Activated T-cell treated with anti-CD3 and anti-CD28 coated beads for 4 hours (primary cell): ENCODE measurements around the gene CCDC33.
A peak's percentile ranks its signal among the peaks of the same experiment; 100 is the strongest.

Source experiments
- DNase-seq: peaks from one replicate; pipeline ENCODE4 v3.0.0-alpha.2; 2020

The CCDC33 gene

GRCh38 chr15:74317820-74318375, 81.8 kb downstream of the CCDC33 start:
- no peak for DNase-seq

GRCh38 chr15:74318376-74319137, 82.4 kb downstream of the CCDC33 start:
- no peak for DNase-seq

DNA sequence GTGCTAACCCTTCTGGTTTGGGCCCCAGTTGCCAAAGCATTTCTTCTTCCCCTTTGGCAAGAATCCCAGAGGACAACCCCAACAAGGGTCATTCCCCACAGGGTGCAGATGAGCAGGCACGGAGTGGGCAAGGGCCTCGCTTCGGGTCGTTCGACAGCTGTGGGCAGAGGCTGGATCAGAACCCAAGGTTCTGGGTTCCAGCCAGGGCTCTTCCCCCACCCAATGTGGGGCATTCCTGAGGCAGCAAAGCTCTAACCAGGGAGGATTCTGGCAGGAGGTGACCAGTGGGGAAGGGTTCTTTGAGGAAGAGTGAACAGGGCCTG, 83.0 kb downstream of the CCDC33 start:
- DNase-seq: no peak

DNA sequence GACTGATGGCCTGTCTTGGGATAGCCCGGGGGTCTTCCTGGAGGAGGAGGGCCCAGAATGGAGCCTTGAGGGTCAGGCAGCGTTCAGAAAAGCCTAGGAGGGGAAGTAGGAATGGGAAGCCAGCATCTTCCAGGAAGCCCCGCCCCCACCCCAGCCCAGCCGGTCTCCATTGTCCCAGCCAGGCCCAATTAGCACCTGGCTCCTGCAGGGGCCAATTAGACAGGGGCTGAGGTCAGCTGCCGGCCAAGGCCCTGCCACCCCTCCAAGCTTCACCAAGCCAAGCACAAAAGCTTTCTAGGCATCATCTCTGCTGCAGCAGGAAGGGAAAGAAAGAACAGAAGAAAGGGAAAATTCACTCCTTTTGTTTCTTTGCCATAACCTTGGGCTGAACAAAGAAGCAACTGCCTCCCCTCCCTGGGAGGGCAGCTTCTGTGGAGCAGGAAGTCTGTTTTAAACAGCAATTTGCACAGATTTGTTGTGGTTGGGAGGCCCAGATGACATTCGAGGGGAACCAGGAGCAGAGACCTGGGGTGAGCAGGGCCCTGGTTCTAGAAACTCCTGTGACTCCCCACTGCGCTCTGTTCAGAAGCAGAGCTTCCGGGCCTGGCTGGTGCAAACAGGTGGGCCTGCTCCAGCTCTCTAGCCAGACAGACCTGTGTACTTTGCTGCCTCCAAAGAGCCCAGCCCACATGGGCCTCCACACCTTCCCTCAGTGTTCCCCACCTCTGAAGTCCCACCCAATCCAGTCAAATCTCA, 83.6 kb downstream of the CCDC33 start:
- no peak for DNase-seq

GRCh38 chr15:74320352-74321247, 84.5 kb downstream of the CCDC33 start:
- DNase-seq: no peak

- peak; percentile 23 for DNase-seq
These were observed 86.5 kb downstream of the CCDC33 start for GRCh38 chr15:74322558-74323180.

GRCh38 chr15:74324714-74325113, 88.6 kb downstream of the CCDC33 start:
- DNase-seq: no peak

GRCh38 chr15:74326746-74327145, 90.6 kb downstream of the CCDC33 start:
- no peak for DNase-seq

- DNase-seq: no peak
These were observed 91.6 kb downstream of the CCDC33 start for GRCh38 chr15:74327756-74328155.

DNA sequence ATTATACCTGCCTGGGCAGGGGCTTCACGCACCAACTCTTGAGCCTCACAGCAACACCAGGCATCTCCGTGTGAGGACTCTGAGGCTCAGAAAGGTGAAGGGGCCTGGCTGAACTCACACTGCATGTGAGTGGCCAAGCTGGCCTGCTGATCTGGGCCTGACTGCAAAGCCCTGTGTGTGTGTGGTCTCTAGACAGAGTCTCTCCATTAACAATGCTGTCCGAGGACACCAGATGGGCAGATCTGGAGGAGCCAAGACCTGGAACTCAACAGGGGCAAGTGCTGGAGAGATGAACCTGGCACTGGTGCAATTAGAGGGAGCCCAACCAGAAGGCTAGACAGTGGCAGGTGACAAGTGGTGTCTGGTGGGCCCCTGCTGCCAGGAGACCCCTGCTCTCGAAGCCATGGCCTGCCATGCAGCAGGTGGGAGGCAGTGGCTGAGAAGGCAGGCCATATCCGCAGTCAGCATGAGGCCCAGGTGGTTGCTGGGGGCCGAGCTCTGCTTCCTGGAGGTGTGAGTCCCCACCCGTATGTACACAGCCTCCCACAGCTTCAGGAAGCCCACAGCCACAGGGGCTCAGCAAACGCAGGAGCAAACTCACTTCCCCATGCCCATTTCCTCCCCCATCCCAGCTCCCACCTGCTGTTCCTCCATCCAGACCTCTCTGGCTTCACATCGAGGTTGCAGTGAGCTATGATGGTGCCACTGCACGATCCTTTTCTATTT, 92.4 kb downstream of the CCDC33 start:
- DNase-seq: no peak

DNA sequence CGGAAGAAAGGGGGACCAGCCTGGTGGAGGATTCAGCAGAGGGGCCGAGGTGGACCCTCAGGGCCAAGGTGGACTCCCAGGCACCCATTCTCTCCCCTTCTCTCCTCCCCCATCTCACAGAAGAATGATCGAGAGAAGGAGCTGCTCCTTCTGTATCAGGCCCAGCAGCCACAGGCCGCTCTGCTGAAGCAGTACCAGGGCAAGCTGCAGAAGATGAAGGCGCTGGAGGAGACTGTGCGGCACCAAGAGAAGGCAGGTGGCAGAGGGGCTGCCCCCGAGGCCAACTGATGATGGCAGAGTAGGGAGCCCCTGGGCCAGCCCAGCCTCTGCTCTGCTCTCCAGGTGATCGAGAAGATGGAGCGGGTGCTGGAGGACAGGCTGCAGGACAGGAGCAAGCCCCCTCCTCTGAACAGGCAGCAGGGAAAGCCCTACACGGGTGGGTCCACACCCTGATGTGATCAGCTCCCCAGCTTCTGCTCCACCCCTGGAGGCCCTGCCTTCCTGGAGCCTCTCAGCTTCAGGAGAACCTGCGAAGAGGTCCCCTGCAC, 94.8 kb downstream of the CCDC33 start:
- no peak for DNase-seq

DNA sequence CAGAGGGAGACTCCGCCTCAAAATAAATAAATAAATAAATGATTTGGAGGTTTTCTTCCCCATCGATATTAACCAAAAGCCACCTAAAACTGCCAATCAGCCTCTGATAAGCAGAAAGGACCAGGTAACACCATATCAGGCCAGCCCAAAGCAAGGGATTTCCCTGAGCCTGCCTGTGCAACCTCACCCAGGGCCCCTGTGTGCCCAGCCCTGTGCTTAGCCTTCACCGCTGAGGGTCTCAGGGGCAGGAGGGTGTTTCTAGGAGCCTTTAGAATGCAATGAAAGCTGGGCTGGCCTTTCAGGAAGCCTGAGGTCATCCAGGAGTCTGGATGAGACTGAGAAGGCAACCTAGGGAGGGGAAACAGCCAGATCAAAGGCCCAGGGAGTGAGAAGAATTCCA, 95.9 kb downstream of the CCDC33 start:
- DNase-seq: no peak

DNA sequence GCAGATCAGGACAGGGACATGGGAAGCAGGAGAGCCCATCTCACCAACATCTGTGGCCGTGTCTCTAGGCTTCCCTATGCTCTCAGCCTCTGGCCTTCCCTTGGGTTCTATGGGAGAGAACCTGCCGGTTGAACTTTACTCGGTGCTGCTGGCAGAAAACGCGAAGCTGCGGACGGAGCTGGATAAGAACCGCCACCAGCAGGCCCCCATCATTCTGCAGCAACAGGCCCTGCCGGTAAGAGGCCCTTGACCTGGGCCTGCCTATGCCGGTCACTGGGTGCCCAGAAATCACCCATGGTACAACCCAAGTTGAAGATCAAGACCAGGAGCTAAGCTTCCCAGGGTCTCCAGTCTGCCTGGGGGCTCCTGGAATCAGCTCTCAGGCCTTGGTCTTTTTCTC, 96.5 kb downstream of the CCDC33 start:
- no peak for DNase-seq

GRCh38 chr15:74333093-74333492, 97.0 kb downstream of the CCDC33 start:
- DNase-seq: no peak

DNA sequence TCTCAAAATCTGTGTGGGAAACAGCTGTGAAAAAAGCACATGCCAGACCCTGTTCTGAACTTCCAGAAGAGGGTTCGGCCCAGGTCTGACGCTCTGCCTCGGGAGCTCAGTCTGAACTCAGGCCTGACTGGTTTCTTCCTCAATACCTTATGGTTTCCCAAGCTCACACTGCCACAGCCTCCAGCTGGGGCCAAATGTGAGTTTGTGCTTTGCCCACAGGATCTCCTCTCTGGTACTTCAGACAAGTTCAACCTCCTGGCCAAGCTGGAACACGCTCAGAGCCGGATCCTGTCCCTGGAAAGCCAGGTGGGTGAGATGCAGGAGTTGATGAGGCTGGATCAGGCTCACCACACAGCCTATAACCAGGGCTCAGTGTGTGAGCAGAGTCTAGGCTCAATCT, 97.5 kb downstream of the CCDC33 start:
- no peak for DNase-seq

DNA sequence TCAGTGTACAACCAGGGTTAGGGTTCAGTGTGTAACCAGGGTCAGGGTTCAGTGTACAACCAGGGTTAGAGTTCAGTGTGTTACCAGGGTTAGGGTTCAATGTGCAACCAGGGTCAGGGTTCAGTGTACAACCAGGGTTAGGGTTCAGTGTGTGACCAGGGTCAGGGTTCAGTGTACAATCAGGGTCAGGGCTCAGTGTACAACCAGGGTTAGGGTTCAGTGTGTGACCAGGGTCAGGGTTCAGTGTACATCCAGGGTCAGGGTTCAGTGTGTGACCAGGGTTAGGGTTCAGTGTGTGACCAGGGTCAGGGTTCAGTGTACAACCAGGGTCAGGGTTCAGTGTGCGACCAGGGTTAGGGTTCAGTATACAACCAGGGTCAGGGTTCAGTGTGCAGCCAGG, 98.0 kb downstream of the CCDC33 start:
- no peak for DNase-seq

GRCh38 chr15:74335396-74335795, 99.3 kb downstream of the CCDC33 start:
- no peak for DNase-seq

DNA sequence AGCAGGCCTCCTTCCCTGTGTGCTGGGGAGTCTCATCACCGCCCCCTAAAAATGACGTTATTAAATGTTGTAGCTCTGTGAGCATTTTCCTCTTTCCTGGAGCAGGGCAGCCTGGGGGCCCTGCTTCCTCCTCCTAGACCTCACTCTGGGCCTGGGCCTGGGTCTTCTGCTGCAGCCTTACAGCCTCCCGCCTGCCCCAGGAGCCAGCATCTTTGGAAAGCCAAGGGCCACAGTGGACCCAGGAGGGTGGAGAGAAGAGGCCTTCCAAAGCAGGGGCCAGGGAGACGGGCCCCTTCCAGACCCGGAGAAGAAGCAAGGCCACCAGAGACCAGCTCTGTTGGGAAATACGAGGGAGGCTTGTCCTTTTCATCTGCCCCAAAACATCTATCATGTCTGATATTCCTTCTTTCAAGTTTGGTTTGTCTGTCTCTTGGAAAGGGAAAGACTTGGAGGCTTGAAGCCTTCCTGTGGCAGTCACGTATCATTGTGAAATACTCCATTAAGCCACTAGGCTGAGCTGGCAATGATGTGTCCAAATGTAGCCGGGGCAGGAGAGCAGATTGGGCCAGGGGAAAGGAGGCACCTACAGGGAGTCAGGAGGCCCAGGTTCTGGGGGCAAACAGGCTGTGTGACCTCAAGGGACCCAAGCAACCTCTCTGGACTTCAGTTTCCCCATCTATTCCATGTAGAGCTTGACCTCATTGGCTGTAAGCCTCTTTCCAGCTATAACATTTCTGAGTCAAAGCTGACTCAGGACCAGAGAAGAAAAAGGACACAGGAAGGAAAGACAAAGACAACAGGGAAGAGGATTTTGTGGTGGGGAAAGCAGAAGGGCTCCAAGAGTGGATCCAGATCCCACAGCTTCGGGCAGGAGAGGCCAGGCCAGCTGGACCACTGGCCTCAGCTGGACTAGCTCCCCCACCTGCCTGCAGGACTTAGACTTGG, 100.2 kb downstream of the CCDC33 start:
- DNase-seq: no peak

DNA sequence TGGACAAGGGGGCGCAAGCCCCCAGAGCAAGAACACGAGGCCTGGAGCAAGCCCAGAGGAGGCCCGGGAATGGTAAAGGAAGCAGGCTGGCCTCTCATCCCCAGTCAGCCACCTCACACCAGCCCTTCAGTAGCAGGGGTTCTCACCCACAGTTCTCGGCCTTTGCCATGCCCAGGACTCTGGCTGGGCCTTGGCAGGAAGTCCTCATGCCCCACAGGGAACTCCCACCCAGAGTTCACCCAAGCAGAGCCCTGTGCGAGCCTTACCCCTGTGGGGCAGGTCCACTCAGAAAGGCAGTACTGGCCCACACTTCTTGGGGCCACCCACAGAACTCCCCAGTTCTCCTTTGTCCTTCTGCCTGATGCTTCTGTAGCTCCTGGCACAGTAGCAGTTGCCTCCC, 101.0 kb downstream of the CCDC33 start:
- no peak for DNase-seq

- no peak for DNase-seq
These were observed 101.6 kb downstream of the CCDC33 start for GRCh38 chr15:74337607-74338211.
